GM19467 (cell line): ENCODE data around the gene SMAD6.

Source experiments
- ATAC-seq: cut with Tn5 transposase; IDR thresholded peaks from one replicate; pipeline ENCODE4 v1.9.1; 2021; ENCODE audit warnings: mild to moderate bottlenecking, moderate library complexity; ENCODE audit not compliant: unreplicated experiment

SMAD6 gene

GRCh38 chr15:66702787-66703539 lies 927 bp downstream of the SMAD6 start:
- no peak for ATAC-seq

GRCh38 chr15:66703540-66703941 lies 1.5 kb downstream of the SMAD6 start:
- no peak for ATAC-seq

GRCh38 chr15:66704019-66704802 lies 2.2 kb downstream of the SMAD6 start:
- no peak for ATAC-seq

- ATAC-seq, result no peak
These were observed 2.7 kb downstream of the SMAD6 start for GRCh38 chr15:66704803-66705153.

- ATAC-seq, result no peak
These were observed 3.5 kb downstream of the SMAD6 start for GRCh38 chr15:66705277-66706146.

- no peak for ATAC-seq
These were observed 4.2 kb downstream of the SMAD6 start for GRCh38 chr15:66706225-66706732.

- ATAC-seq, result no peak
These were observed 4.8 kb downstream of the SMAD6 start for GRCh38 chr15:66706840-66707239.

- ATAC-seq, result no peak
These were observed 5.5 kb downstream of the SMAD6 start for GRCh38 chr15:66707310-66708082.

GRCh38 chr15:66708389-66708788 lies 6.4 kb downstream of the SMAD6 start:
- no peak for ATAC-seq

GRCh38 chr15:66709884-66710283 lies 7.8 kb downstream of the SMAD6 start:
- ATAC-seq, result no peak

GRCh38 chr15:66711260-66711659 lies 9.2 kb downstream of the SMAD6 start:
- ATAC-seq, result no peak

GRCh38 chr15:66711862-66712261 lies 9.8 kb downstream of the SMAD6 start:
- no peak for ATAC-seq

- no peak for ATAC-seq
These were observed 11.9 kb downstream of the SMAD6 start for GRCh38 chr15:66713843-66714508.

GRCh38 chr15:66714543-66714981 lies 12.5 kb downstream of the SMAD6 start:
- ATAC-seq, result no peak

- ATAC-seq, result no peak
These were observed 13.2 kb downstream of the SMAD6 start for GRCh38 chr15:66715181-66715624.

GRCh38 chr15:66715720-66716655 lies 14.0 kb downstream of the SMAD6 start:
- ATAC-seq, result no peak

GRCh38 chr15:66716656-66717020 lies 14.6 kb downstream of the SMAD6 start:
- ATAC-seq, result no peak

GRCh38 chr15:66718220-66718988 lies 16.4 kb downstream of the SMAD6 start:
- ATAC-seq, result no peak
